HG03558 (cell line): ENCODE measurements around the gene STARD4.

Source experiments
- ATAC-seq: cut with Tn5 transposase; IDR thresholded peaks from one replicate; pipeline ENCODE4 v1.9.1; 2021; ENCODE audit warnings: moderate number of reproducible peaks; ENCODE audit not compliant: unreplicated experiment; ENCODE audit errors: extremely low read depth

STARD4 gene

GRCh38 chr5:111530298-111530740 is 18.0 kb upstream of the STARD4 start:
- peak; percentile 74 for ATAC-seq

GRCh38 chr5:111528056-111528455 is 15.7 kb upstream of the STARD4 start:
- no peak for ATAC-seq

GRCh38 chr5:111520908-111521307 is 8.6 kb upstream of the STARD4 start:
- ATAC-seq: no peak

GRCh38 chr5:111518777-111519176 is 6.4 kb upstream of the STARD4 start:
- no peak for ATAC-seq

GRCh38 chr5:111517853-111518501 is 5.6 kb upstream of the STARD4 start:
- ATAC-seq: peak; percentile 39

GRCh38 chr5:111514087-111514486 is 1.8 kb upstream of the STARD4 start:
- ATAC-seq: no peak

GRCh38 chr5:111513131-111513520 is 791 bp upstream of the STARD4 start:
- no peak for ATAC-seq

GRCh38 chr5:111511831-111512374 is 432 bp downstream of the STARD4 start:
- ATAC-seq: peak; percentile 1

GRCh38 chr5:111511174-111511830 is 1.0 kb downstream of the STARD4 start:
- no peak for ATAC-seq

GRCh38 chr5:111509119-111509518 is 3.2 kb downstream of the STARD4 start:
- ATAC-seq: no peak

- no peak for ATAC-seq
Observed at GRCh38 chr5:111507276-111507675, 5.1 kb downstream of the STARD4 start.

- no peak for ATAC-seq
Observed at GRCh38 chr5:111505096-111505495, 7.2 kb downstream of the STARD4 start.

- no peak for ATAC-seq
Observed at GRCh38 chr5:111502956-111503355, 9.4 kb downstream of the STARD4 start.

- ATAC-seq: no peak
Observed at GRCh38 chr5:111498346-111498745, 14.0 kb downstream of the STARD4 start.

- ATAC-seq: no peak
Observed at GRCh38 chr5:111495159-111495558, 17.2 kb downstream of the STARD4 start.

GRCh38 chr5:111494355-111494999 is 17.9 kb downstream of the STARD4 start:
- no peak for ATAC-seq

GRCh38 chr5:111493031-111493430 is 19.3 kb downstream of the STARD4 start:
- no peak for ATAC-seq

- no peak for ATAC-seq
Observed at GRCh38 chr5:111488353-111488752, 24.0 kb downstream of the STARD4 start.

GRCh38 chr5:111486926-111487325 is 25.4 kb downstream of the STARD4 start:
- no peak for ATAC-seq

- no peak for ATAC-seq
Observed at GRCh38 chr5:111486055-111486454, 26.3 kb downstream of the STARD4 start.

GRCh38 chr5:111480346-111480745 is 32.0 kb downstream of the STARD4 start:
- ATAC-seq: no peak
